ENCODE data around the gene NPW. TPM values are rescaled to one million over a fixed set of nuclear protein-coding genes. Genes with fewer than 3 reads are reported as not detected.

The NPW gene
- total RNA-seq, 2 experiments from 2014 or later = 24.3 to 28.3 TPM

GRCh38 chr16:2039274-2040031 lies 19.9 kb downstream of the NPW start:
- intact Hi-C loops (cut with micrococcal nuclease) = no loop called here
- ATAC-seq (no peak), DNase-seq (no peak)
- H3K27ac Mint-ChIP-seq = no peak overlapping the region
- no peaks in the 10 kb centered on the region for H3K9me3 Mint-ChIP-seq
- ChIA-PET CTCF (no interaction called here), POLR2A (interaction anchor here (0.8 kb wide), 1 partner anchor 17 kb away, joined by 4 read pairs; no protein-coding TSS in a partner anchor)
- no peaks in the 10 kb centered on the region for H3K4me1 Mint-ChIP-seq (ENCODE audit: low read depth)
- no peak overlapping the region for H3K4me3 Mint-ChIP-seq
- no peaks in the 10 kb centered on the region for H3K27me3 Mint-ChIP-seq
- TF ChIP-seq, protein P1, sequence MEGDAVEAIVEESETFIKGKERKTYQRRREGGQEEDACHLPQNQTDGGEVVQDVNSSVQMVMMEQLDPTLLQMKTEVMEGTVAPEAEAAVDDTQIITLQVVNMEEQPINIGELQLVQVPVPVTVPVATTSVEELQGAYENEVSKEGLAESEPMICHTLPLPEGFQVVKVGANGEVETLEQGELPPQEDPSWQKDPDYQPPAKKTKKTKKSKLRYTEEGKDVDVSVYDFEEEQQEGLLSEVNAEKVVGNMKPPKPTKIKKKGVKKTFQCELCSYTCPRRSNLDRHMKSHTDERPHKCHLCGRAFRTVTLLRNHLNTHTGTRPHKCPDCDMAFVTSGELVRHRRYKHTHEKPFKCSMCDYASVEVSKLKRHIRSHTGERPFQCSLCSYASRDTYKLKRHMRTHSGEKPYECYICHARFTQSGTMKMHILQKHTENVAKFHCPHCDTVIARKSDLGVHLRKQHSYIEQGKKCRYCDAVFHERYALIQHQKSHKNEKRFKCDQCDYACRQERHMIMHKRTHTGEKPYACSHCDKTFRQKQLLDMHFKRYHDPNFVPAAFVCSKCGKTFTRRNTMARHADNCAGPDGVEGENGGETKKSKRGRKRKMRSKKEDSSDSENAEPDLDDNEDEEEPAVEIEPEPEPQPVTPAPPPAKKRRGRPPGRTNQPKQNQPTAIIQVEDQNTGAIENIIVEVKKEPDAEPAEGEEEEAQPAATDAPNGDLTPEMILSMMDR (IDR thresholded peaks at IDR 0.05) = no peak
- H3K36me3 Mint-ChIP-seq (ENCODE audit: low read depth) = no peaks in the 10 kb centered on the region

GRCh38 chr16:2040041-2040786 lies 20.6 kb downstream of the NPW start:
- ChIA-PET CTCF (interaction anchor here (0.8 to 0.9 kb wide), 2 partner anchors 21 to 36 kb away, joined by 3 read pairs; partner anchors contain the start of gene NPW), POLR2A (interaction anchor here (0.8 to 1.4 kb wide), 3 partner anchors 9 to 75 kb away, joined by 3 to 5 read pairs (median 4); partner anchors contain the start of gene RPS2)
- DNase-seq (no peak), ATAC-seq (no peak)
- Mint-ChIP-seq H3K36me3 (ENCODE audit: low read depth) (no peaks in the 10 kb centered on the region), H3K4me3 (no peak overlapping the region), H3K4me1 (ENCODE audit: low read depth) (no peaks in the 10 kb centered on the region), H3K27ac (no peak overlapping the region), H3K9me3 (no peaks in the 10 kb centered on the region), H3K27me3 (no peaks in the 10 kb centered on the region)
- intact Hi-C loops (cut with micrococcal nuclease) = no loop called here
- TF ChIP-seq, protein P1 (IDR thresholded peaks at IDR 0.05) = no peak

- no peak for DNase-seq
- H3K9me3 Mint-ChIP-seq = no peaks in the 10 kb centered on the region
- TF ChIP-seq, protein P1 (IDR thresholded peaks at IDR 0.05) = no peak
- no peak overlapping the region for H3K27ac Mint-ChIP-seq
- H3K4me3 Mint-ChIP-seq = no peak overlapping the region
- CTCF ChIA-PET = interaction anchor here (0.8 to 0.9 kb wide), 2 partner anchors 21 to 37 kb away, joined by 3 read pairs; partner anchors contain the start of gene NPW
- POLR2A ChIA-PET = interaction anchor here (0.8 to 1.4 kb wide), 3 partner anchors 10 to 76 kb away, joined by 3 to 5 read pairs (median 3); partner anchors contain the start of gene RPS2
- no peaks in the 10 kb centered on the region for H3K4me1 Mint-ChIP-seq (ENCODE audit: low read depth)
- H3K27me3 Mint-ChIP-seq = no peaks in the 10 kb centered on the region
- no peak for ATAC-seq
- intact Hi-C loops (cut with micrococcal nuclease) = no loop called here
- no peaks in the 10 kb centered on the region for H3K36me3 Mint-ChIP-seq (ENCODE audit: low read depth)
Measured at GRCh38 chr16:2040787-2041522, 21.4 kb downstream of the NPW start.

DNA sequence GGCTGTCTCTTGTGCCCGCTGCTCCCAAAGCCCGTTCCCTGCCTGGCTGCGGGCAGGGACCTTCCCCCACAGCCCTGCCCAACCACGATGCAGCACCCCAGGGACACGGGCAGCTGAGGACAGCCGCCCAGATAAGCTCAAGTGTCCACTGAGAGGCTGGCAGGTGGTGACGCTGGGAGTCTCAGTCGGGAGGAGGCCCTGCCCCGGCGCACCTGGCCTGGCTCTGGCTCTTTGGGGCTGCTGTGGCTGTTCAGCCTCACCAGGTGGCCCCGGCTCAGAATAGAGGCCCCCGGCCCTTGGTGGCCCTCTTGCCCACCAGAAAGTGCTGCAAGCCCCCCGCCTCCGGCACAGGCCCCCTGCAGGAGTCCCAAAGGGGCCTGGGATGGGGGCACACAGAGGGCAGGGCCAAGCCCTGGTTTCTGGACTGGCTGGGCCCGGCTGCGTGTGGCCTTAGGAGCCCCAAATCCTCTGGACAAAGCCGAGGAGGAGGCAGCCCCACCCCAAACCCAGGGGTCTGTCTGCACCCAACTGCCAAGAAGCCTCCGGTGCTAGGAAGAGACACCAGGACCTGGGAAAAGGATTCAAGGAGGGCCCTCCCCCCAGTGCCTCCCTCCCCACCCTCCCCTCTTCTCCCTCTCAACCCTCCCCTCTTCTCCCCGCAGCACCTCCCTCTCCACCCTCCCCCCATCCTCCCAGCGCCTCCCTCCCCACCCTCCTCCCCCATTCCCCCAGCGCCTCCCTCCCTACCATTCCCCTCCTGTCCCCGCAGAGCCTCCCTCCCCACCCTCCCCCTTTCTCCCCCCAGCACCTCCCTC lies 22.8 kb downstream of the NPW start:
- TF ChIP-seq, protein P1 (IDR thresholded peaks at IDR 0.05) = no peak
- intact Hi-C loops (cut with micrococcal nuclease) = no loop called here
- no peak for ATAC-seq
- Mint-ChIP-seq H3K27me3 (no peaks in the 10 kb centered on the region), H3K36me3 (ENCODE audit: low read depth) (peaks cover 1% of the 10 kb centered on the region), H3K4me1 (ENCODE audit: low read depth) (peaks cover 9% of the 10 kb centered on the region), H3K4me3 (no peak overlapping the region), H3K27ac (no peak overlapping the region), H3K9me3 (no peaks in the 10 kb centered on the region)
- POLR2A ChIA-PET = no interaction called here
- CTCF ChIA-PET = no interaction called here
- DNase-seq = no peak

Data from activated CD8-positive, alpha-beta T cell treated with anti-CD3 and anti-CD28 coated beads for 36 hours (primary cell).